ENCODE data around the gene HORMAD1. TPM values are rescaled to one million over a fixed set of nuclear protein-coding genes. Genes with fewer than 3 reads are reported as not detected.
"Not testable (repeated sequence)": the region's sequence is repeated elsewhere in the genome, so short reads cannot be mapped to it uniquely, and the experiment has no call there.

The HORMAD1 gene
- polyA plus RNA-seq, 6 donors from 2014 or later: 0.56 TPM; not detected in 5

DNA sequence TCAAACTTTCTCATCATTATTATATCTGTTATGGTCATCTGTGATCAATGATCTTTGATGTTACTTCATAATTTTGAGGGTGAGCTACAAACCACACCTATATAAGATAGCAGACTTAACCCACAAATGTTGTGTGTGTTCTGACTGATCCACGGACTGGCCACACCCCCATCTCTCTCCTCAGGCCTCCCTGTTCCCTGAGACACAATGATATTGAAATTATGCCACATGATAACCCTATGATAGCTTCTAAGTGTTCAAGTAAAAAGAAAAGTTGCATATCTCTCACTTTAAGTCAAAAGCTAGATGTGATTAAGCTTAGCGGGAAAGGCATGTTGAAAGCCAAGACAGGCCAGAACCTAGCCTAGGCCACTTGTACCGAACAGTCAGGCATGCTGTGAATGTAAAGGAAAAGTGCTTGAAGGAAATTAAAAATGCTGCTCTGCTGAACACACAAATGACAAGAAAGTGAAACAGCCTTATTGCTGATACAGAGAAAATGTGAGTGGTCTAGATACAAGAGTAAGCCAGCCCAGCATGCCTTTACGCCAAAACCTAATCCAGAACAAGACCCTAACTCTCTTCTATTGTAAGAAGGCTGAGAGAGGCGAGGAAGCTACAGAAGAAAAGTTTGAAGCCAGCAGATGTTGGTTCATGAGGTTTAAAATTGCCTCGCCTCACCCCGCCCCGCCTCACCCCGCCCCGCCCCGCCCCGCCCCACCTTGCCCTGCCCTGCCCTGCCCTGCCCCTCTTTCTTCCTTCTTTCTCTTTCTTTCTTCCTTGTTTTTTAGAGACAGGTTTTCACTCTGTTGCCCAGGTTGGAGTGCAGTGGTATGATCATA, 28.4 kb upstream of the HORMAD1 start:
- H3K4me3 Mint-ChIP-seq: no peak overlapping the region
- H3K36me3 Mint-ChIP-seq: peaks cover 13 to 16% of the 10 kb centered on the region in 2 donors
- H3K27ac Mint-ChIP-seq: peak overlapping the region in 3 of 6 donors; percentile 29 to 88 (median 73)
- H3K27me3 Mint-ChIP-seq: no peaks in the 10 kb centered on the region
- H3K4me1 Mint-ChIP-seq: peaks cover 3 to 14% (median 8%) of the 10 kb centered on the region in 3 donors
- no peak for ATAC-seq (ENCODE audit: low read depth in 2 of 2)
- no peak for DNase-seq
- no peaks in the 10 kb centered on the region for H3K9me3 Mint-ChIP-seq

DNA sequence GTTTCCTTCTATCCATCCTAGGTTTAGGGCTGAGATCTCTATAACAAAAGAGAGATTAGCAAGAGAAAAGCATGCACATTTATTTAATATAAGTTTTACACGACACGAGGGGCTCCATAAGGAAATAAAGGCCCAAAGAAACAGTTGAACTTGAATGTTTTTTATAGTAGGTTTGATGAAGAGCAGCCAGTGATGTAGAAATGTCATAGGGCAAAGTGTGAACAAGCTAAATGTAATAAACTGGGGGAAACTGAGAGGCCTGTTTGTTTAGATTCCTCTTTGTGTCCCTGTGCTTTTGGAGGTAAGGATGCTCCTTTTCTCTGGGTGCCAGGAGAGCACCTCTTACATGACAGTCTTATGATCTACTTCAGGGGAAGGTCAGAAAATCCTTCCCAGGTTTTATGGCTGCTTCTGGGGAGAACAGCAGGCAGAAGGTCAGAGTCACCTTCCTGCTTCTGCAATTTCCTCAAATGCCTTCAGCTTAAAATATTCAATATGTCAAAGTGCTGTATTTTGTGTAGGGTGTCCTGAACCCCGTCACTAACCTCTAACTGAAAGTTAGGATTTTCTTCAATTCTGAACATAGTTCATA, 9.5 kb upstream of the HORMAD1 start:
- H3K4me3 Mint-ChIP-seq: no peak overlapping the region
- H3K4me1 Mint-ChIP-seq: no peaks in the 10 kb centered on the region
- peak overlapping the region in 1 of 6 donors; percentile 22 for H3K27ac Mint-ChIP-seq
- H3K36me3 Mint-ChIP-seq: peaks cover 8 to 11% of the 10 kb centered on the region in 2 donors
- H3K9me3 Mint-ChIP-seq: no peaks in the 10 kb centered on the region
- H3K27me3 Mint-ChIP-seq: no peaks in the 10 kb centered on the region
- ATAC-seq (ENCODE audit: low read depth in 2 of 2): no peak
- DNase-seq: no peak

DNA sequence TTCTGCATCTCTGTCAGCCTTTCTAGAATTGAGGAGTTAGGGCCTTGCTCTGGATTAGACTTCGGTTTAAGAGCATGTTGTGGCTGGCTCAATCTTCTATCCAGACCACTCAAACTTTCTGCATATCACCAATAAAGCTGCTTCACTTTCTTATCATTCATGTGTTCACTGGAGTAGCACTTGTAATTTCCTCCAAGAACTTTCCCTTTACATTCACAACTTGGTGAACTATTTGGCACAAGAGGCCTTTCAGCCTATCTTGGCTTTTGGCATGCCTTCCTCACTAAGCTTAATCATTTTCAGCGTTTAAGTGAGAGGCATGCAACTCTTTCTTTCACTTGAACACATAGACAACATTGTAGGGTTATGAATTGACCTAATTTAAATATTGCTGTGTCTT, 3.6 kb upstream of the HORMAD1 start:
- Mint-ChIP-seq H3K9me3 (no peaks in the 10 kb centered on the region), H3K4me3 (no peak overlapping the region), H3K4me1 (no peaks in the 10 kb centered on the region), H3K27me3 (no peaks in the 10 kb centered on the region), H3K27ac (peak overlapping the region in 1 of 6 donors; percentile 10), H3K36me3 (no peaks in the 10 kb centered on the region)
- ATAC-seq (ENCODE audit: low read depth in 2 of 2) (no peak), DNase-seq (no peak)

DNA sequence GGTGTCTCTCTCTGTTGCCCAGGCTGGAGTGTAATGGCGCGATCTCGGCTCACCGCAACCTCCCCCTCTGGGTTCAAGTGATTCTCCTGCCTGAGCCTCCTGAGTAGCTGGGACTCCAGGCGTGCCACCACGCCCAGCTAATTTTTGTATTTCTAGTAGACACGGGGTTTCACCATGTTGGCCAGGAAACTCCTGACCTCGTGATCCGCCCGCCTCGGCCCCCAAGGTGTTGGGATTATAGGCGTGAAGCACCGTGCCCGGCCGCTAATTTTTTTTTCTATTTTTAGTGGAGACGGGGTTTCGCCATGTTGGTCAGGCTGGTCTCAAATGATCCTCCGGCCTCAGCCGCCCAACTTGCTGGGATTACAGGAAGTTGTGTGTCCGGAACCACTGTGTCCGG, 597 bp downstream of the HORMAD1 start:
- Mint-ChIP-seq H3K4me3 (no peak overlapping the region), H3K27me3 (no peaks in the 10 kb centered on the region), H3K9me3 (no peaks in the 10 kb centered on the region), H3K36me3 (no peaks in the 10 kb centered on the region), H3K4me1 (no peaks in the 10 kb centered on the region), H3K27ac (no peak overlapping the region)
- DNase-seq (no peak), ATAC-seq (ENCODE audit: low read depth in 2 of 2) (no peak)

DNA sequence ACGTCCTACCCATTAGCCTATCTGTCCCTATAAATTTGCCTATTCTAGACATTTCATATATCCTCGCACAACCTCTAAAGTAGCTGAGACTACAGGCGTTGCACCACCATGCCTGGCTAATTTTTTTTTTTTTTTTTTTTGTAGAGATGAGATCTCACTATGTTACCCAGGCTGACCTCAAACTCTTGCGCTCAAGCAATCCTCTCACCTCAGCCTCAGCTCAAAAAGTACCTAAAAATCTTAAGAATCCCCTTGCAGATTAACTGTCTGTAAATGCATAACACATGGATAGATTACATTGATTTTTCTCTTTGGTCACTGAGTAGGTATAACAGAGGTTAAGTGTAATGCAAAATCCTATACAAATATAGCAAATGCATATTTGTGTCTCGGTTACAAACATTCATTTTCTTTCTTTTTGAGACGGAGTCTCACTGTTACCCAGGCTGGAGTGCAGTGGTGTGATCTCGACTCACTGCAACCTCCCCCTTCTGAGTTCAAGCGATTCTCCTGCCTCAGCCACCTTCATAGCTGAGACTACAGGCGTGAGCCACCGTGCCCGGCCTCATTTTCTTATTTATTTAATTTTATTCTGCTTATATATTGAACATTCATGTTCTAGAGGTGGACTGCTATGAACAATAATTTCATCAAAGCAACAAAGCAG, 2.3 kb downstream of the HORMAD1 start:
- Mint-ChIP-seq H3K4me1 (no peaks in the 10 kb centered on the region), H3K9me3 (no peaks in the 10 kb centered on the region), H3K36me3 (no peaks in the 10 kb centered on the region), H3K27me3 (no peaks in the 10 kb centered on the region), H3K27ac (peak overlapping the region in 1 of 6 donors; percentile 57), H3K4me3 (no peak overlapping the region)
- DNase-seq (no peak), ATAC-seq (ENCODE audit: low read depth in 2 of 2) (no peak)

DNA sequence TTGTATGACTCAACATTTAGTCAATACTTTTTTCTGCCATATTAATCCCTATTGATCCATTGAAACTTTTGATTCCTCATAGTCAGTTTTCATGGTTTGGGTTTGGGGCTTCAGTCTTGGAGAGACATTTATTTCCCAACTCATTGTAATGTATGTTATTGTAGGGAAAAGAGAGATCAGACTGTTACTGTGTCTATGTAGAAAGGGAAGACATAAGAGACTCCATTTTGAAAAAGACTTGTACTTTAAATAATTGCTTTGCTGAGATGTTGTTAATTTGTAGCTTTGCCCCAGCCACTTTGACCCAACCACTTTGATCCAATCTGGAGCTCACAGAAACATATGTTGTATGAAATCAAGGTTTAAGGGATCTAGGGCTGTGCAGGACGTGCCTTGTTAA, 11.7 kb downstream of the HORMAD1 start:
- DNase-seq; H3K4me1 Mint-ChIP-seq; ATAC-seq (ENCODE audit: low read depth in 2 of 2); H3K27me3 Mint-ChIP-seq; H3K36me3 Mint-ChIP-seq; H3K9me3 Mint-ChIP-seq; H3K4me3 Mint-ChIP-seq; H3K27ac Mint-ChIP-seq: not testable (repeated sequence)

DNA sequence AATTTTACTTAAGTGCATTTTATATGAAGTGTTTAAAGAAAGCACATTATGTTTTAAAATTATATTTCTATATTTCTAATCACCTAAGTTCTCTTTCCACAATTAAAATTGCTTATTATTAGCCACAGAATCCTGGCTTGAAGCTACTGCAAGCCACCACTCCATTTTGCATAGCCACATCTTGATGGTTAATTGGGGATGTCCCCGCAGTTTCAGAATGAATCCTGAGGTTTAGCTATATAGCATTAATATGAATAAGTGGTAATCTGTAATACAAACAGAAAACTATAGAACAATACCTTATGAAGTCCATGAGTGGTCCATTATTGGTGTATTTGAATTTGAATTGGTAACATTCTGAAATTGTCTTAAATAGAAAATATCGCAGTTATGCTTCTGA, 12.1 kb downstream of the HORMAD1 start:
- no peak for DNase-seq
- ATAC-seq (ENCODE audit: low read depth in 2 of 2): no peak
- Mint-ChIP-seq H3K36me3 (no peaks in the 10 kb centered on the region), H3K4me1 (no peaks in the 10 kb centered on the region), H3K27me3 (no peaks in the 10 kb centered on the region), H3K4me3 (no peak overlapping the region), H3K27ac (no peak overlapping the region), H3K9me3 (no peaks in the 10 kb centered on the region)

DNA sequence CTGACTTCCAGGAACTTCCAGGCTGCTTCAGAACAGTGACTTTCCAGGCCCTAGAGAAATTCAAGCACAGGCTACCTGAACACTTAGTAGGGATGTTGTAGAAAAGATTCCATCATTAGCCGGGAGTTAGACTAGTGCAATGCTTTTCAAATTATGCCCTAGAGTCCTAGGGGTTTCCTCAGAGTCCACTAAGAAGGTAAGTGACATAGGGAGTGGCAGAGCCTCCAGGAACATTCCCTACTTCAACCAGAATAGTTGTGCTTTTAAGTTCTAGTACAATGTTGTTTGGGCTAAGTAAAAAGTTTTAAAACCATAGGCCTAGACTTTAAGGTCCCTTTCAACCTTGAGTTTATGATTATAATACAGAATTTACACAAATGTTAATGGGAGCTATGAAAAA, 14.6 kb downstream of the HORMAD1 start:
- no peaks in the 10 kb centered on the region for H3K9me3 Mint-ChIP-seq
- DNase-seq (no peak), ATAC-seq (ENCODE audit: low read depth in 2 of 2) (no peak)
- no peak overlapping the region for H3K4me3 Mint-ChIP-seq
- H3K36me3 Mint-ChIP-seq: no peaks in the 10 kb centered on the region
- H3K27me3 Mint-ChIP-seq: no peaks in the 10 kb centered on the region
- H3K4me1 Mint-ChIP-seq: no peaks in the 10 kb centered on the region
- no peak overlapping the region for H3K27ac Mint-ChIP-seq

DNA sequence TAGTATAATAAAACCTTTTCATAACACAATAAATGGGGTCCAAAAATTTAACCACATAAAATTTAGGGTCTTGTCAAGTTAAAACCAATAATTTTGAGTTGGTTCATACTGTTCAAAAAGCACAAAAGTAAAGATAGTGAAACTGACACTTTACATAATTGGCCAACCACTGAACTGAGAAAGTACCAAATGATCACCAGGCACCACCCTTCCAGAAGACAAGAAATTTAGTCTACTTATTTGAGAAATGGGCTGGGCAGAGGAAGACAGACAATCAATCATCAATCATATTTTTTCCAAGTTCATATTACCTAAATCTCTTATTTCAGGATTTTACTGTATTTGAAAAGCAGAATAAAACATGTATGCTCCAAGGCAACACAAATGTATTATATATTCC, 17.3 kb downstream of the HORMAD1 start:
- Mint-ChIP-seq H3K27ac (peak overlapping the region in 1 of 6 donors; percentile 10), H3K9me3 (no peaks in the 10 kb centered on the region), H3K4me3 (no peak overlapping the region), H3K27me3 (no peaks in the 10 kb centered on the region), H3K36me3 (no peaks in the 10 kb centered on the region), H3K4me1 (no peaks in the 10 kb centered on the region)
- no peak for DNase-seq
- ATAC-seq (ENCODE audit: low read depth in 2 of 2): no peak

DNA sequence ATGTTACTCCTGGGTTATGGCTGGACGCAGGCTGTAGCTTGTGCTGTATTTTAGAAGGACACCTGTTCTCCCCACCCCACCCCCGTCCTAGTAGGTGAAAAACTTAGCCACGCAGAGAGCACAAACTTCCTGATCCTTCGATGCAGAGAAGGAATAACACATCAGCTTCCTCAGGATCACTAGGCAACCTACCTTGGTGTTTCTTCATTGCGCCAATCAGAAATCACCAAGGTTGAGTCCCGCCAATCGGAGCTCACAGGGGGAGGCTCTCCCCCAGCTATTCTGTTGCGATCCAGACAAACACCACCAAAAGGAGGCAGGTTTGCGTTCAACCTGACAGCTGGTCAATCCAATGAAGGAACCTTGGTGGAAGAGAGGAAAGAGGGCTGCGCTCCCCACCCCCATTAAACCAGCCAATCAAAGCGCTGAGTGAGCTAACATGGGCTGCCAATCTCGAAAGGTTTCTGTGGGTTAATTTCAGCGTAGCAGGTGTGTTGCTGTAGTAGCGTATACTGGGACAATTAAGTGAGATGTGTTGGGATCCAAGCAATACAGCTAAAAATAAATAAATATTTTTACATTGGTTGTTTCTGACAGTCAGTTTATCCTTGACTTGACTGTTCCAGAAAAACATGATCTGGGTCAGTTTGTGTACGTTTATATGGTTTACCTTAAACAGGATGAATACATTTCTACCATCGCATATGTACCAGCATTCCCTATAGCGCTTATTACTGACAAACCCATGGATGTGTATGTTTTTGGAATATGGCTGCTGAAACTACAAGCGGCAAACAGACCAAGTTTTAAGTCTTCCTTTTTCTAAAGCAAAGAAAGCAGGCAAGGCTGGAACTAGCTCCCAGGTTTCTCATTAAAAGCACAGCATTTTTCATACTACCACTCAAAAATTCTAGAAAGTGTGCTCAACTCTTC, 23.4 kb downstream of the HORMAD1 start, which contains the start of gene GOLPH3L:
Gene GOLPH3L (minus strand): TSS at position 160 of the 933 bp plus-strand sequence. CDS start 2,316 bp downstream, outside the sequence.
- peak; percentile 91 for DNase-seq
- Mint-ChIP-seq H3K4me1 (peaks cover 13 to 24% (median 21%) of the 10 kb centered on the region in 3 donors), H3K27ac (peak within 1 kb of the TSS; percentile 78 to 97 (median 92)), H3K36me3 (peaks cover 8% of the 10 kb centered on the region in 2 donors), H3K4me3 (peak within 1 kb of the TSS; percentile 92 to 100 (median 98)), H3K9me3 (no peaks in the 10 kb centered on the region), H3K27me3 (no peaks in the 10 kb centered on the region)
- peak; percentile 98 to 99 for ATAC-seq (ENCODE audit: low read depth in 2 of 2)

DNA sequence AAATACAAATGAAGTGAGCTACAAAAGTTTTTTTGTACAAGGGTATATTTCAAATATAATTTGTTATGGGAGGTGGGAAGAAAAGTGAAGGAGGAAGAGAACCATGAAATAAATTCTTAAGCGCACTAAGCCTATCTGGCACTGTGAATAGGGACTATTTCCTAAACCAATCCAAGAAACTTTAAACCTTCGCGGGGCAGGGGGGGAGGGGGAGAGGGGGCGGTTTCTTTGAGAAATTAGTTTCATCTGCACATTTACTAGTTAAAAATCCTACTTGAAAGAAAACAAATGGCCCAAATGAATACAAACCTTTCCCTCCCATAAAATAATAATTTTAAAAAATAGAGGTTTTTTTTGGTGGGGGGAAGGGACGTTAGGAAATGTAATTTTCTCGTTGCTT, 24.1 kb downstream of the HORMAD1 start:
- ATAC-seq (ENCODE audit: low read depth in 2 of 2) (no peak), DNase-seq (no peak)
- peaks cover 8% of the 10 kb centered on the region in 2 donors for H3K36me3 Mint-ChIP-seq
- no peaks in the 10 kb centered on the region for H3K27me3 Mint-ChIP-seq
- peaks cover 13 to 24% (median 21%) of the 10 kb centered on the region in 3 donors for H3K4me1 Mint-ChIP-seq
- no peaks in the 10 kb centered on the region for H3K9me3 Mint-ChIP-seq
- peak overlapping the region; percentile 78 to 97 (median 92) for H3K27ac Mint-ChIP-seq
- H3K4me3 Mint-ChIP-seq: peak overlapping the region; percentile 92 to 100 (median 98)

DNA sequence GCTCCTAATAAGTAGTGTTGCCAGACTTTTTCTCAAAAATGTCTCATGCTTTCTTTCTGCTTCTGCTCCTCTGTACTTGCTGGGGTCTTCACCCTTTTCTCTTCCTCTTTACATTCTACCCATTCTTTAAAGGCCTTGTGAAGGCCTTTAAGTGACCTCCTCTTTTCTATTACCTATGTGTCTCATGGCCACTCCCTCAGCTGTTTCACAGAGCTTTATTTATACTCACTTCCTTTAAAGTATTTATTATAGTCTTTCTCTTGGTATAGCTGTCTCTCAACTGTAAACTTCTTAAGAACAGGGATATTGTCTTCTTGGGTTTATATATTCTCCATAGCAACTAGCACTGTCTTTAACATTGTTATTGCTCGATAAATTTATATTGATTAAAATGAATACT, 24.5 kb downstream of the HORMAD1 start:
- no peaks in the 10 kb centered on the region for H3K27me3 Mint-ChIP-seq
- no peaks in the 10 kb centered on the region for H3K9me3 Mint-ChIP-seq
- DNase-seq (no peak), ATAC-seq (ENCODE audit: low read depth in 2 of 2) (no peak)
- H3K4me3 Mint-ChIP-seq: peak overlapping the region; percentile 88 to 100 (median 97)
- peaks cover 8% of the 10 kb centered on the region in 2 donors for H3K36me3 Mint-ChIP-seq
- peak overlapping the region in 5 of 6 donors; percentile 34 to 86 (median 78) for H3K27ac Mint-ChIP-seq
- peaks cover 13 to 24% (median 21%) of the 10 kb centered on the region in 3 donors for H3K4me1 Mint-ChIP-seq

DNA sequence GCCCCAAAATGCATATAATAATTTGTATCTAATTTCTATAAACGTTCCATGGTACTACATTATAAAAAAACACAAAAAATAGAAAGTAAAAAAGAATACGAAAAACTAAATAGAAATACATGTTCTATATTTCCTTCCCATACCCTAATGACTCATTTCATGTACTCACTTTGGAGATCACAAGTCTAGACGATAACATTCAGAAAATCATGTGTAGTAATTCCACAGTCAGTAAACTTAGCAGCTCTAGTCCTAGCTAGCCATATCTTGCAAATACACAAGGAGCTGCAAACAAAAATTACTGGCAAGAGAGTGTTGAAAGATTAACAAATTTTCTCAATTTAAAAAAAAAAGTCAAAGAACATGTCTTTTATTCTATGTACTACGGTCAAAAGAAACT, 25.1 kb downstream of the HORMAD1 start:
- H3K4me3 Mint-ChIP-seq: peak overlapping the region in 3 of 8 donors; percentile 5 to 25 (median 13)

More for the DNA sequence above, 25.1 kb downstream of the HORMAD1 start:
- H3K4me1 Mint-ChIP-seq: peaks cover 16 to 24% (median 23%) of the 10 kb centered on the region in 3 donors
- H3K27ac Mint-ChIP-seq: peak overlapping the region in 1 of 6 donors; percentile 78
- no peaks in the 10 kb centered on the region for H3K27me3 Mint-ChIP-seq
- DNase-seq (no peak), ATAC-seq (ENCODE audit: low read depth in 2 of 2) (no peak)
- peaks cover 10 to 12% of the 10 kb centered on the region in 2 donors for H3K36me3 Mint-ChIP-seq
- H3K9me3 Mint-ChIP-seq: no peaks in the 10 kb centered on the region
